Measurements from ENCODE around the gene ANKRD40. TPM values are rescaled to one million over a fixed set of nuclear protein-coding genes. Genes with fewer than 3 reads are reported as not detected.

Gene ANKRD40
- total RNA-seq, 4 donors from 2014 or later: 18.7 to 30.8 (median 24.2) TPM

Small RNAs within 50 kb of the gene (small RNA-seq; reads per million reads assigned to genes)
- gene RF00019: 0 reads per million in 4 donors

Other genes with a start within 250 kb of the ANKRD40 start
- 10 to 100 TPM in 3 of 4 donors, 1 to 10 TPM in 1; 9.6 to 59.8 (median 19.7) TPM for gene CHAD, start 239.0 kb downstream of the ANKRD40 start, total RNA-seq
- gene RSAD1, start 229.1 kb downstream of the ANKRD40 start, total RNA-seq: 10 to 100 TPM; 19.1 to 35.6 (median 28.2) TPM
- gene MYCBPAP, start 199.5 kb downstream of the ANKRD40 start, total RNA-seq: 1 to 10 TPM in 2 of 4 donors, under 1 TPM in 1, not detected in 1; 0.64 to 3.7 (median 2.7) TPM
- 10 to 100 TPM; 19.2 to 95.7 (median 57.4) TPM for gene EPN3, start 175.2 kb downstream of the ANKRD40 start, total RNA-seq
- gene SPATA20, start 160.7 kb downstream of the ANKRD40 start, total RNA-seq: 100 to 1,000 TPM; 116 to 437 (median 228) TPM
- under 1 TPM in 1 of 4 donors, not detected in 3; 0.14 TPM for gene CACNA1G, start 147.2 kb downstream of the ANKRD40 start, total RNA-seq
- gene ABCC3, start 73.0 kb downstream of the ANKRD40 start, total RNA-seq: 100 to 1,000 TPM; 297 to 655 (median 533) TPM
- gene LUC7L3, start 11.7 kb upstream of the ANKRD40 start, total RNA-seq: 100 to 1,000 TPM in 3 of 4 donors, 10 to 100 TPM in 1; 62.8 to 984 (median 159) TPM
- 10 to 100 TPM; 40.8 to 86.0 (median 74.9) TPM for gene ANKRD40CL, start 59.6 kb upstream of the ANKRD40 start, total RNA-seq
- not detected for gene WFIKKN2, start 127.7 kb upstream of the ANKRD40 start, total RNA-seq
- 10 to 100 TPM; 69.1 to 88.3 (median 75.5) TPM for gene TOB1, start 158.4 kb upstream of the ANKRD40 start, total RNA-seq

All from transverse colon (tissue), 4 donors.